Sigmoid colon (tissue), 4 donors: Measurements from ENCODE around the gene MAGEB4.

Experiments used
- POLR2A ChIP-seq, 2 donors: fragments of 450-650 bp; IDR thresholded peaks; one replicate each; pipeline ENCODE4 v1.6.1; 2016; ENCODE audit warnings: antibody characterized with exemption in 2 of 2, mild to moderate bottlenecking in 2 of 2, moderate library complexity in 2 of 2
- POLR2AphosphoS5 ChIP-seq, 4 donors: sonication (generic); formaldehyde crosslinking; IDR thresholded peaks; one replicate each; pipeline ENCODE4 v1.6.1; 2017; ENCODE audit warnings: antibody characterized with exemption in 4 of 4
- TF ChIP-seq, protein P1 (sequence below), 4 experiments: fragments of 450-650 bp in 3 of 4; fragments of 200-600 bp in 1 of 4; IDR thresholded peaks; one replicate each; pipeline ENCODE4 v1.5.1; 2016 to 2019; ENCODE audit warnings: antibody characterized with exemption in 4 of 4, mild to moderate bottlenecking in 3 of 4, moderate library complexity in 2 of 4

DNA sequence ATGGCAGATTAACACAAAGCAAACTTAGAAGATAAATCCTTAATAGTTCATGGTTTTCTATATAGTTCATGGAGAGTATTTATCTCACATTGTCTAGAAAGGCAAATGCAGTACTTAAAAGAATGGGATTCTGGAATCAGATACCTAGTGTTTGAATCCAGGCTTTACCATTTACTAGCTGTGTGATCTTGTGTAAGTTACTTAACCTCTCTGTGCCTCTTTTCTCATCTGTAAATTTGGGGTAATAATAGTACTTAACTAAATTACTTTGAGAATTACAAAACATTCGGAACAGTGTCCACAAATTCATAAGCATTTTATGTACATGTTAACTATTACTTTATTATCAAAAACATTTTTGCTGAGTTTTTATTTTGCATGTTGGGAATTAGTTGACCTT, 21.0 kb downstream of the MAGEB4 start:
- TF ChIP-seq POLR2A (IDR thresholded peaks at IDR 0.05) (no peak), POLR2AphosphoS5 (IDR thresholded peaks at IDR 0.05) (no peak)
- TF ChIP-seq, protein P1, sequence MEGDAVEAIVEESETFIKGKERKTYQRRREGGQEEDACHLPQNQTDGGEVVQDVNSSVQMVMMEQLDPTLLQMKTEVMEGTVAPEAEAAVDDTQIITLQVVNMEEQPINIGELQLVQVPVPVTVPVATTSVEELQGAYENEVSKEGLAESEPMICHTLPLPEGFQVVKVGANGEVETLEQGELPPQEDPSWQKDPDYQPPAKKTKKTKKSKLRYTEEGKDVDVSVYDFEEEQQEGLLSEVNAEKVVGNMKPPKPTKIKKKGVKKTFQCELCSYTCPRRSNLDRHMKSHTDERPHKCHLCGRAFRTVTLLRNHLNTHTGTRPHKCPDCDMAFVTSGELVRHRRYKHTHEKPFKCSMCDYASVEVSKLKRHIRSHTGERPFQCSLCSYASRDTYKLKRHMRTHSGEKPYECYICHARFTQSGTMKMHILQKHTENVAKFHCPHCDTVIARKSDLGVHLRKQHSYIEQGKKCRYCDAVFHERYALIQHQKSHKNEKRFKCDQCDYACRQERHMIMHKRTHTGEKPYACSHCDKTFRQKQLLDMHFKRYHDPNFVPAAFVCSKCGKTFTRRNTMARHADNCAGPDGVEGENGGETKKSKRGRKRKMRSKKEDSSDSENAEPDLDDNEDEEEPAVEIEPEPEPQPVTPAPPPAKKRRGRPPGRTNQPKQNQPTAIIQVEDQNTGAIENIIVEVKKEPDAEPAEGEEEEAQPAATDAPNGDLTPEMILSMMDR (IDR thresholded peaks at IDR 0.05), result no peak
